PC-9 (cell line): ENCODE results near the gene CSRNP2. TPM values are rescaled to one million over a fixed set of nuclear protein-coding genes. Genes with fewer than 3 reads are reported as not detected.

Source experiments
- BruUV-seq: library from RNA; stranded (reverse); fragments of 400-500 nt; replicated peaks from 2 replicates; lab custom pipeline; 2021; lab: Mats Ljungman, UMichigan
- CTCF ChIA-PET: fragments of 300-600 bp; sonication (Branson Sonifier 250); formaldehyde crosslinking; loops from one replicate; lab custom pipeline; 2022; ENCODE audit warnings: antibody characterized with exemption; lab: Charles Lee
- POLR2A ChIA-PET: fragments of 300-600 bp; sonication (Branson Sonifier 250); formaldehyde crosslinking; loops from one replicate; lab custom pipeline; 2022; ENCODE audit warnings: antibody characterized with exemption; ENCODE audit not compliant: unreplicated experiment; lab: Charles Lee
- DNase-seq, 2 experiments: peaks; one replicate each; pipeline versions ENCODE4 v3.0.0 to v3.0.0-alpha.2; 2015 to 2022; ENCODE audit warnings: mixed read lengths in 1 of 2
- H2AFZ ChIP-seq: fragments of 200-600 bp; sonication (generic); 2 replicates; pipeline ENCODE4 v1.8.1; 2017; ENCODE audit warnings: antibody characterized with exemption
- H3F3A ChIP-seq: fragments of 200-600 bp; sonication (generic); 2 replicates; pipeline ENCODE4 v1.8.1; 2017; ENCODE audit warnings: antibody characterized with exemption, mild to moderate bottlenecking, low read depth; ENCODE audit not compliant: insufficient read depth
- H3K27ac ChIP-seq: fragments of 200-600 bp; sonication (generic); 2 replicates; pipeline ENCODE4 v1.6.1; 2016; ENCODE audit warnings: mixed run types
- H3K27me3 ChIP-seq: fragments of 200-600 bp; sonication (generic); 2 replicates; pipeline ENCODE4 v1.6.1; 2016; ENCODE audit warnings: low read depth, mixed run types; ENCODE audit not compliant: insufficient read depth
- H3K36me3 ChIP-seq: fragments of 200-600 bp; sonication (generic); 2 replicates; pipeline ENCODE4 v1.6.1; 2016; ENCODE audit warnings: low read depth, mixed run types
- H3K4me1 ChIP-seq: fragments of 200-600 bp; sonication (generic); replicated peaks from 2 replicates; pipeline ENCODE4 v1.6.1; 2016; ENCODE audit warnings: mixed run types; ENCODE audit not compliant: insufficient read depth
- H3K4me2 ChIP-seq: fragments of 200-600 bp; sonication (generic); 2 replicates; pipeline ENCODE4 v1.6.1; 2017; ENCODE audit warnings: mixed run types
- H3K4me3 ChIP-seq: fragments of 200-600 bp; sonication (generic); 2 replicates; pipeline ENCODE4 v1.6.1; 2016; ENCODE audit warnings: mixed run types
- H3K79me2 ChIP-seq: fragments of 200-600 bp; sonication (generic); 2 replicates; pipeline ENCODE4 v1.6.1; 2017; ENCODE audit warnings: low read depth, mixed run types
- H3K9me2 ChIP-seq: fragments of 200-600 bp; sonication (generic); 2 replicates; pipeline ENCODE4 v1.8.1; 2017; ENCODE audit warnings: mild to moderate bottlenecking; ENCODE audit not compliant: insufficient read depth
- H3K9me3 ChIP-seq: fragments of 200-600 bp; sonication (generic); 2 replicates; pipeline ENCODE4 v1.8.1; 2016; ENCODE audit warnings: low read depth; ENCODE audit not compliant: insufficient read depth
- H4K20me1 ChIP-seq: fragments of 200-600 bp; sonication (generic); 2 replicates; pipeline ENCODE4 v1.8.1; 2017; ENCODE audit not compliant: insufficient read depth
- EZH2 ChIP-seq: fragments of 200-600 bp; sonication (generic); IDR thresholded peaks from 2 replicates; pipeline ENCODE4 v1.8.0; 2017; ENCODE audit warnings: antibody characterized with exemption, low read depth
- intact Hi-C: fragments of 100-400 bp; cut with micrococcal nuclease; formaldehyde crosslinking; loops from one replicate; pipeline ENCODE4 v1.10.0; 2022; ENCODE audit not compliant: unreplicated experiment
- total RNA-seq: library from RNA; stranded (reverse); gene quantifications from 2 replicates; pipeline ENCODE4 v1.2.3, GENCODE V29; 2021
- TF ChIP-seq, protein P1 (sequence below): fragments of 200-600 bp; sonication (generic); conservative IDR thresholded peaks from 2 replicates; pipeline ENCODE4 v1.6.1; 2017; ENCODE audit warnings: mixed run types, antibody characterized with exemption, mild to moderate bottlenecking, moderate library complexity

Gene CSRNP2
- total RNA-seq, 1 experiment from 2014 or later, result 19.3 TPM

DNA sequence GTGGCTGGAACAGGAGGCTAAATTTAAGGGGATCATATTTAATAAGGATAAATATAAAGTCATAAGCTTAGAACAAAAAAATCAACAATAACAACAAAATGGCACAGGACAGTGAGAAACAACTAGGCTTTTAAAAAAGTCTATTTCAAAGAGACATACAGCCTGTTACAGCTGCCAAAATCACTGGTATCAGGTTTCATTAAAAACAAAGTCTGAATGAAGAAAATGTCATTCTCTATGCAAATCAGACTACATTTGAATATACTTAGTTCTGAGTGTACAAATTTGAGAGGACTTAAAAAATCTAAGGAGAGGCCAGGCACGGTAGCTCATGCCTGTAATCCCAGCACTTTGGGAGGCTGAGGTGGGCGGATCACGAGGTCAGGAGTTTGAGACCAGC, 45.5 kb upstream of the CSRNP2 start:
- intact Hi-C loops, result no loop called here
- Histone ChIP-seq H4K20me1 (no peaks in the 10 kb centered on the region), H3K4me1 (no peaks in the 10 kb centered on the region), H3K27me3 (no peaks in the 10 kb centered on the region), H3K79me2 (no peaks in the 10 kb centered on the region), H3K9me2 (no peaks in the 10 kb centered on the region), H3K4me2 (no peak overlapping the region), H3K4me3 (no peak overlapping the region), H3K27ac (no peak overlapping the region), H3K9me3 (no peaks in the 10 kb centered on the region; the same call in 1 of the 2 replicates), H3K36me3 (no peaks in the 10 kb centered on the region), H3F3A (peaks cover 9% of the 10 kb centered on the region), H2AFZ (no peak overlapping the region)
- ChIA-PET POLR2A (interaction anchor here (0.6 kb wide), 2 partner anchors 76 to 104 kb away, joined by 3 to 11 read pairs; no protein-coding TSS in a partner anchor), CTCF (no interaction called here)
- DNase-seq, result no peak
- no peak for TF ChIP-seq EZH2
- TF ChIP-seq, protein P1, sequence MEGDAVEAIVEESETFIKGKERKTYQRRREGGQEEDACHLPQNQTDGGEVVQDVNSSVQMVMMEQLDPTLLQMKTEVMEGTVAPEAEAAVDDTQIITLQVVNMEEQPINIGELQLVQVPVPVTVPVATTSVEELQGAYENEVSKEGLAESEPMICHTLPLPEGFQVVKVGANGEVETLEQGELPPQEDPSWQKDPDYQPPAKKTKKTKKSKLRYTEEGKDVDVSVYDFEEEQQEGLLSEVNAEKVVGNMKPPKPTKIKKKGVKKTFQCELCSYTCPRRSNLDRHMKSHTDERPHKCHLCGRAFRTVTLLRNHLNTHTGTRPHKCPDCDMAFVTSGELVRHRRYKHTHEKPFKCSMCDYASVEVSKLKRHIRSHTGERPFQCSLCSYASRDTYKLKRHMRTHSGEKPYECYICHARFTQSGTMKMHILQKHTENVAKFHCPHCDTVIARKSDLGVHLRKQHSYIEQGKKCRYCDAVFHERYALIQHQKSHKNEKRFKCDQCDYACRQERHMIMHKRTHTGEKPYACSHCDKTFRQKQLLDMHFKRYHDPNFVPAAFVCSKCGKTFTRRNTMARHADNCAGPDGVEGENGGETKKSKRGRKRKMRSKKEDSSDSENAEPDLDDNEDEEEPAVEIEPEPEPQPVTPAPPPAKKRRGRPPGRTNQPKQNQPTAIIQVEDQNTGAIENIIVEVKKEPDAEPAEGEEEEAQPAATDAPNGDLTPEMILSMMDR, result no peak
- no TSS peak for BruUV-seq

DNA sequence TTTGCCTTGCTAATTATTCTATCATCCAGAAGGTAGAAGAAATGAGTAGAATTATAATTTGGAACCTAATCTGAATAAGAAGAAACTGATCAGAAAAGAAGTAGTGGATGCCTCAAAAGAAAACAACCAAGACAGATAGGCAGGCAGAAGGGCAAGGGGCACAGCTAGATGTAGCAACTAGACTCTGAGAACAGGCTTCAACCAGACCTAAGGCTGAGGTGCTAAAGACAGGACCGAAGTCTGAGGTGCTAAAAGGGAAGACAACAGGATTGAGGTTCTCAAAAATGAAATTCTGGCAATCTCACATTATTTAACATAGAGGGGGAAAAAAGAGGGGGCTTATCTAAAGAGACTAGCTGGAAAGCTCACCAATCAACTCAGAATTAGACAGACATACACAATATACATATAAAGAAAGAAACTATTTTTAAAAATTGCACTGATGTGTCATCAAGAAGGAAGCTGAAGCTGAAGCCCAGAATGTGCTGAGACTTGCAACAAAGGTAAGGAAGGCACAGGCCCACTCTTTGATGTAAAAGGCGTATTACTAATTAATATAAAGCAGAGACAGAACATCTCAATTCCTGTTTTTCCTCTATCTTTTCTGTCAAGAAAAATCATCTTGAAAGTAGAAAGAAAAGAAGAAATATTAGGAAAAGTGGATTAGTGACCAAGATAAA, 43.8 kb upstream of the CSRNP2 start:
- H3K9me2 ChIP-seq, result no peaks in the 10 kb centered on the region
- 0 out of 2 replicates have a peak, but pooled peaks cover 5% of the 10 kb centered on the region for H4K20me1 ChIP-seq
- CTCF ChIA-PET, result interaction anchor here (0.7 kb wide), 1 partner anchor 91 kb away, joined by 3 read pairs; no protein-coding TSS in a partner anchor
- no peaks in the 10 kb centered on the region for H3K27me3 ChIP-seq
- TF ChIP-seq EZH2, result no peak
- TF ChIP-seq, protein P1, result no peak
- no peak overlapping the region for H3K27ac ChIP-seq
- no peak for DNase-seq
- no peaks in the 10 kb centered on the region for H3K4me1 ChIP-seq
- H2AFZ ChIP-seq, result no peak overlapping the region
- POLR2A ChIA-PET, result no interaction called here
- H3K4me3 ChIP-seq, result no peak overlapping the region
- intact Hi-C loops, result no loop called here
- H3K9me3 ChIP-seq, result no peaks in the 10 kb centered on the region; the same call in 1 of the 2 replicates
- no peaks in the 10 kb centered on the region for H3K79me2 ChIP-seq
- H3K4me2 ChIP-seq, result no peak overlapping the region
- H3K36me3 ChIP-seq, result no peaks in the 10 kb centered on the region
- no TSS peak for BruUV-seq
- peaks cover 6% of the 10 kb centered on the region for H3F3A ChIP-seq

DNA sequence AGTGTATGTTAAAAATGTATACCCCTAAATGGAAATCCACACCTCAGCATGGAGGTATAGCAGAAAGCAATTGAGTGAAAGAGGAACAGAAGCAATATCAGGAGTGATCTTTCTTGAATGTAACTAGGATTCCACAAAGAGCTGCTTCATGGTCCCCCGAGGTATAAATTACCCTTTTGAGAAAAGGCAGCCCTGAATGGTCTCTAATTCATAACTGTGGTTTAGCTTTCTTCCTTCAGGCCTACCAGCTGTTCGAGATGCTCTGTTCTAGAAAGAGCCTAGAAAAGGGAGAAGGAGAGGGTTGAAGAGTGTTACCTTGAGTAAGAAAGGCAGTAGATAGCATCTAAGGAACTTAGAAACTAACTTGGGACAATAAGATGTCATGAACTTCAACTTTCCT, 42.9 kb upstream of the CSRNP2 start:
- POLR2A ChIA-PET, result no interaction called here
- Histone ChIP-seq H3K9me3 (no peaks in the 10 kb centered on the region; the same call in 1 of the 2 replicates), H3K27me3 (no peaks in the 10 kb centered on the region), H3K4me1 (no peaks in the 10 kb centered on the region), H3F3A (no peaks in the 10 kb centered on the region; the same call in 1 of the 2 replicates), H2AFZ (no peak overlapping the region), H4K20me1 (0 out of 2 replicates have a peak, but pooled peaks cover 5% of the 10 kb centered on the region), H3K4me3 (no peak overlapping the region), H3K27ac (no peak overlapping the region), H3K4me2 (no peak overlapping the region), H3K36me3 (no peaks in the 10 kb centered on the region), H3K79me2 (no peaks in the 10 kb centered on the region), H3K9me2 (no peaks in the 10 kb centered on the region)
- BruUV-seq, result no TSS peak
- no peak for DNase-seq
- CTCF ChIA-PET, result no interaction called here
- TF ChIP-seq, protein P1, result no peak
- no peak for TF ChIP-seq EZH2
- intact Hi-C loops, result no loop called here
